MM.1S (cell line): Measurements from ENCODE around the gene TBC1D20.

Experiments
- DNase-seq: peaks from one replicate; pipeline ENCODE4 v3.0.0-alpha.2; 2015
- H2AFZ ChIP-seq: fragments of 300-600 bp; sonication (generic); 2 replicates; pipeline ENCODE4 v1.6.0; 2016; ENCODE audit warnings: antibody characterized with exemption, low read length
- H3F3A ChIP-seq: fragments of 300-600 bp; sonication (generic); 2 replicates; pipeline ENCODE4 v1.6.1; 2016; ENCODE audit warnings: mild to moderate bottlenecking, antibody characterized with exemption, low read length, moderate library complexity, mixed read lengths; ENCODE audit not compliant: insufficient read depth
- H3K27ac ChIP-seq: fragments of 300-600 bp; sonication (generic); 2 replicates; pipeline ENCODE4 v1.5.1; 2016; ENCODE audit warnings: mild to moderate bottlenecking, low read length
- H3K27me3 ChIP-seq: fragments of 300-600 bp; sonication (generic); replicated peaks from 2 replicates; pipeline ENCODE4 v1.6.0; 2016; ENCODE audit warnings: low read length; ENCODE audit not compliant: insufficient read depth
- H3K36me3 ChIP-seq: fragments of 300-600 bp; sonication (generic); replicated peaks from 2 replicates; pipeline ENCODE4 v1.6.1; 2016; ENCODE audit warnings: mild to moderate bottlenecking, low read length, mixed read lengths; ENCODE audit not compliant: insufficient read depth
- H3K4me1 ChIP-seq: fragments of 300-600 bp; sonication (generic); 2 replicates; pipeline ENCODE4 v1.6.1; 2016; ENCODE audit warnings: low read length, mixed read lengths
- H3K4me2 ChIP-seq: fragments of 300-600 bp; sonication (generic); 2 replicates; pipeline ENCODE4 v1.6.0; 2016; ENCODE audit warnings: low read depth, low read length
- H3K4me3 ChIP-seq: fragments of 300-600 bp; sonication (generic); 2 replicates; pipeline ENCODE4 v1.5.1; 2016; ENCODE audit warnings: low read length, mixed read lengths
- H3K79me2 ChIP-seq: fragments of 300-600 bp; sonication (generic); 2 replicates; pipeline ENCODE4 v1.6.1; 2016; ENCODE audit warnings: mixed run types, low read length, mixed read lengths
- H3K9ac ChIP-seq: fragments of 300-600 bp; sonication (generic); 2 replicates; pipeline ENCODE4 v1.6.1; 2016; ENCODE audit warnings: low read length, mixed read lengths
- H3K9me2 ChIP-seq: fragments of 300-600 bp; sonication (generic); replicated peaks from 2 replicates; pipeline ENCODE4 v1.6.1; 2016; ENCODE audit warnings: mild to moderate bottlenecking, low read length, mixed read lengths; ENCODE audit not compliant: insufficient read depth
- H3K9me3 ChIP-seq: fragments of 300-600 bp; sonication (generic); replicated peaks from 2 replicates; pipeline ENCODE4 v1.6.1; 2016; ENCODE audit warnings: mild to moderate bottlenecking, low read length, mixed read lengths; ENCODE audit not compliant: insufficient read depth
- H4K20me1 ChIP-seq: fragments of 300-600 bp; sonication (generic); 2 replicates; pipeline ENCODE4 v1.6.1; 2016; ENCODE audit warnings: mild to moderate bottlenecking, low read length, moderate library complexity, mixed read lengths; ENCODE audit not compliant: insufficient read depth
- CTCF ChIP-seq: fragments of 300-600 bp; sonication (generic); IDR thresholded peaks from 2 replicates; pipeline ENCODE4 v1.5.1; 2016; ENCODE audit warnings: antibody characterized with exemption, low read length, mixed read lengths
- EZH2 ChIP-seq: fragments of 300-600 bp; sonication (generic); optimal IDR thresholded peaks from 2 replicates; pipeline ENCODE3; 2017; ENCODE audit warnings: low read depth, mild to moderate bottlenecking, antibody characterized with exemption, low read length, mixed read lengths
- EZH2phosphoT487 ChIP-seq: fragments of 300-600 bp; sonication (generic); IDR thresholded peaks from 2 replicates; pipeline ENCODE4 v1.6.1; 2018; ENCODE audit warnings: antibody characterized with exemption, low read length

The TBC1D20 gene

GRCh38 chr20:440148-440547 is 22.2 kb downstream of the TBC1D20 start:
- Histone ChIP-seq H3K4me2 (no peak overlapping the region), H3K9ac (no peak overlapping the region), H3K9me3 (no peaks in the 10 kb centered on the region), H3K4me1 (peaks cover 32% of the 10 kb centered on the region), H3K9me2 (no peaks in the 10 kb centered on the region), H3K4me3 (no peak overlapping the region), H3K36me3 (peaks cover 10% of the 10 kb centered on the region; the same call in 1 of the 2 replicates), H3K27ac (no peak overlapping the region), H3K79me2 (peaks cover 9% of the 10 kb centered on the region), H4K20me1 (no peaks in the 10 kb centered on the region), H3F3A (peaks cover 31% of the 10 kb centered on the region), H3K27me3 (no peaks in the 10 kb centered on the region), H2AFZ (no peak overlapping the region)
- DNase-seq, result no peak
- no peak for TF ChIP-seq EZH2
- TF ChIP-seq EZH2phosphoT487, result no peak
- TF ChIP-seq CTCF, result no peak

DNA sequence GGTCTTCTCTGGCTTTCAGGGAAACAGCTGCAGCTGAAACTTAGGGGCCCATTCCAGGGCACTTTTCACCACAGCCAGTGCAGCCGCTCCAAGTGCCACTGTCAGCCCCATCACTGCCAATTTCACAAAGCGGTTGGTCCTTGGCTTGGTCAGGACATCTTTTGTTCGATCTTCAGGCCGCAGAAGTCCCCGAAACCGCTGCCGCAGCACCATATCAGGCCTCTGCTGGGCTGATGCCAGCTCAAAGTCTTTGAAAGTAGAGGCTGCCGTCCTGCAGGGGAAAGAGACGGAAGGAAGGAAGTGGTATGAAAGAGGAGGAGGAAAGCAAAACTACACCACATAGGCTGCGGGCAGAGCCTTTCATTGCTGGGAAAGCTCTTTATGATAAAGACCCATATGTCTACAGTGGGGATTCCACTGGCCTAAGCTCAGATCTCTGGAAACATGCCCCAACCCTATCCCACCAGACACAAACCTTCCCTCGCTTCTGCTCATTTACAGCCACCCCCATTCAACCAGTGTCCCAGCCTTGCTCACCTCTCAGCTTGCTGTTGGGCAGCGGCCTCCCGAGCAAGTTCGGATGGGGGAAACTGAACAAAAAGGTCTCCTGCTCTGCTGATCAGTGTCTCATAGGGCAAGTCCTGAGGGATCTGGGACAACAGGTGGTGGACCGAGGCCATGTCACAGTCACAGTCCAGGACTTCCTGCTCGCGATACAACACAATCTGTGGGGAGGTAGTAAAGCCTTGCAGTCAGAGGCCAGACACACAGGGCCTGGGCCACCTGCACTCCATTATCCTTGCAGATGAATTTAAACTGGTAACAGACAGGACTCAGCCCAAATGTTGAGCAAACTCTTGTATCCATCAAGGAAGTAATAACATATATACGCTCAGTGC is 23.5 kb downstream of the TBC1D20 start:
- Histone ChIP-seq H3K27me3 (no peaks in the 10 kb centered on the region), H3F3A (peaks cover 31% of the 10 kb centered on the region), H3K79me2 (peaks cover 4% of the 10 kb centered on the region; the same call in 1 of the 2 replicates), H3K9me3 (no peaks in the 10 kb centered on the region), H3K36me3 (0 out of 2 replicates have a peak, but pooled peaks cover 5% of the 10 kb centered on the region), H4K20me1 (no peaks in the 10 kb centered on the region), H3K9me2 (no peaks in the 10 kb centered on the region), H3K27ac (peak overlapping the region; percentile 65; the same call in 1 of the 2 replicates), H3K4me2 (peak overlapping the region; percentile 76), H3K9ac (peak overlapping the region; percentile 9; the same call in 1 of the 2 replicates), H3K4me1 (peaks cover 32% of the 10 kb centered on the region), H3K4me3 (peak overlapping the region; percentile 29; the same call in 1 of the 2 replicates), H2AFZ (no peak overlapping the region)
- peak; percentile 91 for DNase-seq
- TF ChIP-seq EZH2phosphoT487, result no peak

DNA sequence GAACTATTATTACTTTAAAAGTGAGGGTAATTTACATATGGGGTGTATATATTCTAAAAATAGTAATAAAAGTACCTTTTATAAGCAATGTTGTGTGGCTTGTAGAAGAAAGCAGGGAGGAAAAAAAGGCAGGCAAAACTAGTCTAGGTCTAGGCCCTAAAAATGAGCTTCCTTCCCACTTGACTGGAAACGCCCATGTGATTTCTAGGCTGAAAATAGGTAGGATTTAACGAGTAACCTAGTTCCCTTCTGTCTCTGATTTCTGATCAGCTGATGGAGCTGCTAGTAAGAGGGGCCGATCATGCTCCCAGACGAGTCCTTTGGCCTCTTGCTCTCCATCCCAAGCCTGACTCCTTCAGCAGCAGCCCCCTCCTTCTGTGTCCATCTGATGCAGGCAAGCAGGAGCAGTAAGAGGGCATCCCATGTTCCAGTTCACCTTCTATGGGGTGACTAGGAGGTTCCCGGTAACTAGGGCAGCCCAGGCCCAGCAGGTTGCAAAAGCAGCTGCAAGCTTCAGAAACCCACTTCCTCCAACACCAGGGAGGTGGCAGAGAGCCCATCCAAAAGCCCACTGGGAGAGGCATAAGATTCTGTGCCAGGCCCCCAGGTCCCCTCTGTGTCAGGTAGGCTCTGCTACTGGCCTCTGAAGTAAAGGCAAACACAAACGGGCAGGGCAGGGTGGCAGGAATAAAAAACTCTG is 24.4 kb downstream of the TBC1D20 start:
- H3K4me3 ChIP-seq, result peak overlapping the region; percentile 15; the same call in 1 of the 2 replicates
- DNase-seq, result peak; percentile 27
- H3K9me2 ChIP-seq, result no peaks in the 10 kb centered on the region
- peak overlapping the region; percentile 65; the same call in 1 of the 2 replicates for H3K27ac ChIP-seq
- H4K20me1 ChIP-seq, result no peaks in the 10 kb centered on the region
- H3K4me2 ChIP-seq, result peak overlapping the region; percentile 76
- no peak overlapping the region for H2AFZ ChIP-seq
- no peaks in the 10 kb centered on the region for H3K27me3 ChIP-seq
- peaks cover 31% of the 10 kb centered on the region for H3F3A ChIP-seq
- peaks cover 4% of the 10 kb centered on the region; the same call in 1 of the 2 replicates for H3K79me2 ChIP-seq
- H3K9ac ChIP-seq, result peak overlapping the region; percentile 9; the same call in 1 of the 2 replicates
- H3K4me1 ChIP-seq, result peaks cover 32% of the 10 kb centered on the region
- 0 out of 2 replicates have a peak, but pooled peaks cover 5% of the 10 kb centered on the region for H3K36me3 ChIP-seq
- H3K9me3 ChIP-seq, result no peaks in the 10 kb centered on the region
- no peak for TF ChIP-seq CTCF
- TF ChIP-seq EZH2phosphoT487, result no peak
- no peak for TF ChIP-seq EZH2
